GM21390 (cell line): ENCODE results near the gene ALOX12B.
"Not testable (repeated sequence)": the region's sequence is repeated elsewhere in the genome, so short reads cannot be mapped to it uniquely, and the experiment has no call there.

Experiments used
- ATAC-seq: cut with Tn5 transposase; IDR thresholded peaks from one replicate; pipeline ENCODE4 v1.9.1; 2021; ENCODE audit not compliant: unreplicated experiment

Gene ALOX12B

DNA sequence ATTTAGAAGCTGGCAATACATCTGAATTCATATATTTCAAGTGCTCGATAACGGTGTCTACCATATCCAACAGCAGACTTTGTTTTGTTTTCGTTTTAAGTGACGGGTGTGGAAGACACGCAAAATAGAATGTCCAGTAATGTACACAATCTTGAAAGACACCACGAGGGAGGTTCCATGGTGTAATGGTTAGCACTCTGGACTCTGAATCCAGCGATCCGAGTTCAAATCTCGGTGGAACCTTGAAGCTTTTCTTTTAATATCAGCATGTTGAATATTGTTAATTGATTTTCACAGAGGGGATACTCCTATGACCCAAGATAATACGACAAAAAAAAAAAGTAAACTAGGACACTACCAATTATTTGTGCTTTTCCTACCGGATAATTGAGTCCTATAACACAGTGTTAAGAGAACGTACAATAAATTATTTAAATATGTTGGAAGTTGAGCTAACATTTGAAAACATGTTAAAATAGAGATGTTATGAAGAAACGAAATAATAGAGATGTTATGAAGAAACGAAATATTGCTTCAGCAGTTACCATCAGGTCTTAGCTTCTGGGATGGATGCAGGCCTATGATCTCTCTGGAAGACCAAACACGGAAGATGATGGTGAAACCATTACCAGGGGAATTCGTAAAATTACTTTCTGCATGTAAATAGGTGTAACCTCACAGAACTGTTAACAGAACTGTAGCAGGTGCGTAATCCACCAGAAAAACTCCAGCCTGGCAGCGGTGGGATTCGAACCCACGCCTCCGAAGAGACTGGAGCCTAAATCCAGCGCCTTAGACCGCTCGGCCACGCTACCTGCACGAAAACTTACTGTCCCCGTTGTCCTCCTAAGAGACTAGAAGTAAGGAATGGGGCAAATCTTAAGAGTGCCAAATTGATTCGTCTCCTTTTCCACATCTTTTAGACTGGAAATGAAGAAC, 32.3 kb upstream of the ALOX12B start:
- ATAC-seq, result no peak

DNA sequence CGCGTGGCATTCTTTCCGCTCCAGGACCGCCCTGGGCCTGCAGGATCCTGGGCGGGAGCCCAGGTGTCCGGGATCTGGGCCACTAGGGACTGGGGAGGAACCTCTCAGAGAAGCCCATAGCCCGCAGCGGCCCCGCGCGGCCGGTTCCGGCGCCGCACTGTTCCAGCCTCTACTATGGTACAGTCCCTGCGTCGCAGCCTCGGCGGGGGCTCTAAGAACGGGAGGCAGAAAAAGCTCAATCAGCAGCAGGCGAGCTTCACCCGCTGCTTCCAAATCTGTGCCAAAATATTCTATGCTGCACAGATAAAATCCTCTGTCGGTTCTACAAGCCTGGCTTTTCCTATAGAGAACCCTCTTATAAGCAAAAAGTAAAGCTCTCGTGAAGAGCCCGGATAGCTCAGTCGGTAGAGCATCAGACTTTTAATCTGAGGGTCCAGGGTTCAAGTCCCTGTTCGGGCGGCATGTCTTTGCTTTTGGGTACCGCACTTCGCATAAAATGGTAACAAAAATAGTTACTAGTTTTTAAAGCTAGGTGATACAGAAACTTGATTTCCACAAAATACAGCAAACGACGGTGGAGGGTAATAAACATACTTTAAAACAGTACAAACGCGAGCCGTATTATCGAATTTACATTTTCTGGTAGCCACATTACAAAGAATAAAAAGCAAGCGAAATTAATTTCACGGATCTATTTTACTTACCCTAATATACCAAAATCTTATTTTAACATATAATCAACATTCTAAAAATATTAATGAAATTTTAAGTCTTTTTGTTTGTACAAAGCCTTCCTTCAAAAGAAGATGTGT, 31.5 kb upstream of the ALOX12B start:
- peak; percentile 34 for ATAC-seq

DNA sequence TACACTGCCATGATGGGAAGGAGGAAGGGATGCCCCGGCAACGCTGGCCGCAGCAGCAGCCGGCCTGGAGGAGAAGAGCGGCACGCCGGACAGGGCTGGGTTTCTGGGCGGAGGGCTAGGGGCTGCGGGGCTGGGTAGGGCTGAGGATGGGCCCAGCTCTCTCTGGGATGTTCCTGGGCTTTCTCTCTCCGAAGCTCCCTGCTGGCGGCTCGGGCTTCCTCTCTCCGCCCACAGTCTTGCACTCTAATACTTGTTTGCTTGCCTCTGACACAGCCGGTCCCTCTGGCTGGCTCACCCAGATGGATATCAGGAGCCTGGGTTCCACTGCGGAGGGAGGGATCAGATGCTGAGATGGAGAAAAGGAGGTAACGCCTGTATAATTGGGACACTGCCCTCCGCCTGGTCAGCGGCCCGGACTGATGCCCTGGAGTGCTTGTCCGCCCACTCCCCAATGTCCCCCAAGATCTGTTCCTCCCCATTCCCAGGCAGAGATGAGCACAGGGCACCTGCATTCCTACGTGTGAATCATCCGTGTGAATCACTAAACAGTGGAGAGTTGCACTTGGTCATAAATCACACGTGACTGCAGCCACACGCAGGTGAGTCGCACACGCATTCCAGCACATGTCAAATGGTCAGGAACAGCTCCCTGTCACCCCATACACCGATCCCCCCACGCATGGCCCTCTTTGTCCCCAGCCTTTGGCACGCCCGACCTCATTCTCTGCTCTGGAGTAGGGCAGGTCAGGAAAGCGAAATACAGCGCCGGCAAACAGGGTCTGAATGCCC, 30.7 kb upstream of the ALOX12B start, which contains the start of gene ALOXE3:
ALOXE3 (minus strand) TSS at position 535 of the 789 bp plus-strand sequence; CDS start at position 11, 524 bp downstream.
- ATAC-seq, result no peak

DNA sequence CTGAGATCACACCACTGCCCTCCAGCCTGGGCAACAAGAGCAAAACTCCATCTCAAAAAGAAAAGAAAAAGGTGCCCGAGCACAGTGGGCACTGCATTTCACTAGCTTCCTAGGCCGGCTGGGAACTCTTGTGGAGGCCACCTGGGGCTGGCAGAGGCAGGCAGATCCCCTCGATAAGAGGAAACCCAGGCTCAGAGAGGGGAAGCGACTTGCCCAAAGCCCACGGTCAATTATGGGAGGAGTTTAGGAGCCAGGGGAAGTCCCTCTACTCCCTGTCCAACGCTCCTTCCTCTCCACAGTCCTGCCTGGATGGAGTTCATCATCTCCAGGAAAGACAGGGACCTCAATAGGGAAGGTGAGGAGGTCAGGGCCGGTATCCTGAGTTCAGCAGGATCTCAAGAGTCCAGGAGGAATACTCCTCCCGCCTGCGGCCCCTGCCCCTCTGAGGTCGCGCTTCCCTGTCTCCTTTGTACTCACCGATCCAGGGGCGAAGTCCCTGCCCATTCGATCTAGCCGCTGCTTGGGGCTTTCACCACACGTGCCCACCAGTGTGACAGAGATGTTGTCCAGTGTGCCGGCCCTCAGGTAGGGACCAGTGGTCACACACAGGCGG, 30.0 kb upstream of the ALOX12B start:
- no peak for ATAC-seq

DNA sequence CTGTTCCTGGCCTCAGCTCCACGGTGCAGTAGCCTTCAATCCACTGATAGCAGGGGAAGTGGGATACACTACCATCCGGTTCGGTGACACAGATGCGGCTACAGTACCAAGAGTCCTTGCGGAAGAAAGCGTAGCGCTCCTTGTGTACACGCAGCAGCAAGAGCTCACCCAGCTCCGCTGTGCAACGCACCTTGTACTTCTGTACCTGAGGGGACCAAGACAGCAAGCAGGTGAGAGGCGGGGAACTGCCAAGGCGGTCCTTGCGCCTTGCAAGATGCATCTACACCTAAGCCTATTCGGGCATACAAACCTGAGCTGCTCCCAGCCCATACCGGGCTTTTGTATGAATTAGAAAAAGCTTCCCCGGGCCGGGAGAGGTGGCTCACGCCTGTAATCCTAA, 29.3 kb upstream of the ALOX12B start:
- no peak for ATAC-seq

DNA sequence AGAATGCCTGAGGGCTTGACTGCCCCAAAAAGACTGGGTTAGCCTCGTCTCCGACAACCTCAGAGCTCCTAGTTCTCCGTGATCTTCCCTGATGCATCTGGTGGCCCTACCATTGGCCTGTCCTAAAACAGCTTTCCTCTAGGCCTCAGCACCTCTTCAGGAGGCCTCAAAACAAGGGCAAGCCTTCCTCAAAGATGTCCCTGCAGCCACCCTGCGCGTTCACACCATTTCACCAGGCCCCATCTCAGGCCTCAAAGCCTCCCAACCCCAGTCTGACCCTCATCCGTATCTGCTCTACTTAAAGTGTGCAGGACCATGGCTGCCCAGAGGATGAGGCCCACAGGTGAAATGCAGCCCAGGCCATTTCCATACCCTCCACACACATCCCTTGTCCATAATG, 23.4 kb upstream of the ALOX12B start:
- ATAC-seq, result no peak

DNA sequence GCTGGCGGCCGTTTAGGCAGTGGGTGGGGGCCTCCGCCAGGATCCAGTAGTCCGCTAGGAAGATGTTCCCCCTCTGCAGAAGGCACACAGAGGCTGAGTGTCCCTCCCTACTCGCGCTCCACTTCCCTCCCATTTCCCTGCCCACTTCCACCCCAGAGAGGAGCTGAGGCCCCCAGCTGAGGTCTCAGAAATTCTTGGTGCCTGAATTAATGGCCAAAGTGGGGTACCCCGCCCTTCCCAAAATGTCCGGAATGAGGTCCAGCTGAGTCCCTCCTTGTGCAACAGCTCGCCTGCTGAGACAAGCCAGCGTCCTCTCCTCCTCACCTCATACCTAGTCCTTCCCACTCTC, 22.9 kb upstream of the ALOX12B start:
- ATAC-seq, result no peak

DNA sequence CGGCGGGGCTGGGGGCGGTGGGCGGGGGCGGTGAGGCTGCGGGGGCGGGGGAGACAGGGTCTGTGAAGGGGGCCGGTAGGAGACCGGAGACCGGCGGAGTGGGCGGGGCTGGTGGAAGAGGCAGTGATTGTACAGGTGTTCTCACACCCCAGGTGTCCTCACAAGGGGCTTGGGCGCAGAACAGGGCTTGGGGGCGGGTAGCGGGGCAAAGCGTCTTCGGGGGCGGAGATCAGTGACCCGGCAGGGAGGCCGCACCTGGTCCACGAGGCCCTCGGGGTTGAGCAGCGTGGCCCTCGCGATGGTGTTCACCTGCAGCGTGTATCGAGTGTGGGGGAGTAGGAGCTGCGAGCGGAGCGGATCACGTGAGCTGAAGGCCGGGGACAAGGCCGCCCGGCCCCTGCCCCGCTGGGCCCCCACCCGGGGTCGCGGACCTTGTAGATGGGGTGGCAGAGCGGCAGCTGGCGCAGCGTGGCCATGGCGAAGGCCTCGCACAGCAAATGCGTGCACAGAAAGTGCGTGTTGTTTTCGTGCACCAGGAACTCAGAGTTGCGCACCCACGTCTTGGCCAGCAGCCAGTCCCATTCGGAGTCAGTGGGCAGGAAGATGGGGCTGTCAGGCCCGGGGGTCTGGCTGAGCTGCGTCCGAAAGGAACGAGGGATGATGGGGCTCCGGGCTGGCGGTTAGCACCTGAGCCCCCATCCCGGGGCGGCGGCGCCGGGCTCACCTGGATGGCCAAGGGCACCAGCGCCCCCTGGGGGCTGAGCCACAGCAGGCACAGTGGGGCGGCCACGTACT, 22.3 kb upstream of the ALOX12B start:
- no peak for ATAC-seq

DNA sequence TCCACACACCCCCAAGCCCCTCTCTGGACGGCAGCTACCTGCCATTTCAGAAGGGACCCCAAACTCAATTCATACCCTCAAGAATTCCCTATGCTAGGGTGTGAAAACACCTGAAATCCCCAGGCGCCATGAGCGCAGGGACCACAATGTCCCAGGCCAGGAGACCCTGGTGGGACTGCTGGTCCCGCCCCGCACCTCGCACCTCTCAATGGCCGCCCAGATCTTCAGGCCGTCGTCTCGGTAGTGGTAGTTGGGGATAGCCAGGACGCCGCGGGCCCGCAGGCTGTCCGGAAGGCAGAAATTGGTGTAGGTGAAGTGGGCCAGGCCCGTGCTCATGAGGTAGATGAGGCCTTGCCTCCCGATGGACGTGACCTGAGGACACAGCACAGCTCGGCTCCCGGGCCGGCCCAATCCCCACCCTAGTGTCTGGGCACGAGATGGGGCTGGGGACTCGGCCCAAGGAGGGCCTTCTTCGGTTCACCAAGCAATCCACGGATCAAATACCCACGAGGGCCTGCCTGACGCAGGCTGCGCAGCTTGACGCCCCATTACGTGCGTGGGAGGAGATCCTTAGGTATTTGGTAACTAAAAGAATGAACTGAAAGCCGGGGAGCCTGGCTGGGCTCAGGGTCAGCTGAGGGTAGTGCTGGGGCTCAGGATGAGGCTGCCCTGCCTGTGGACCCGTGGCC, 21.6 kb upstream of the ALOX12B start:
- ATAC-seq, result no peak

DNA sequence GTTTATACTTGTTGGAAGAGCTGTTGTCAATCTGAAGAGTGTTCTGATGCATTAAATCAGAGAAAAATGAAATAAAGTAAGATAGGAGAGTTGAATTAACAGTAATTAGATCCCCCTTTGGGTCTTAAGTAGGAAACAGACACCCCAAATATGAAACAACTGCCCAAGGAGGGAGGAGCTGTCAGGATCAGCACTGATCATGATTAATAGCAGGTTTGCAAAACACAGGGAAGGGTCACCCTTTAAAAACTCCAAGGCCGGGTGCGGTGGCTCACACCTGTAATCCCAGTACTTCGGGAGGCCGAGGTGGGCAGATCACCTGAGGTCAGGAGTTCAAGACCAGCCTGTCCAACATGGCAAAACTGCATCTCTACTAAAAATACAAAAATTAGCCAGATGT, 19.5 kb upstream of the ALOX12B start:
- not testable (repeated sequence) for ATAC-seq

DNA sequence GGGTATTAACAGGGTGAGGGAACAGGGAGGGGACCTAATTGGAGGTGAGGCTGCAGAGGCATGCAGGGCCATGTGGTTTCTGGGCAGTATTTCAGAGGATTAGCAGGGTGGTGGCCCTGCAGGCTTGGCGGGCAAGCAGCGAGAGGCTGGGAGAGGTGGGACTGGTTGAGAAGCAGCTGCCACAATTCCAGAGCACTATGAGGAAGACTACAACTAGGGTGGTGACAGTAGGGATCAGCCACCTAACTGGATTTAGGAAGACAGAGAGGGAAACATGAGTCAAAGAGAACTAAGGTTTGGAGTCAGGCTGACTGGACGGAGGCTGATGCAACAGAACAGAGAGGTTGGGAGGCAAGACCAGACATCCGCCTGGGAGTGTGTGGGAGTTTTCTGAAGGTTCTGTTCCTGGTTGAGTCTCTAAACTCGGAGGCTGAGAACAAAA, 18.5 kb upstream of the ALOX12B start:
- ATAC-seq, result no peak

DNA sequence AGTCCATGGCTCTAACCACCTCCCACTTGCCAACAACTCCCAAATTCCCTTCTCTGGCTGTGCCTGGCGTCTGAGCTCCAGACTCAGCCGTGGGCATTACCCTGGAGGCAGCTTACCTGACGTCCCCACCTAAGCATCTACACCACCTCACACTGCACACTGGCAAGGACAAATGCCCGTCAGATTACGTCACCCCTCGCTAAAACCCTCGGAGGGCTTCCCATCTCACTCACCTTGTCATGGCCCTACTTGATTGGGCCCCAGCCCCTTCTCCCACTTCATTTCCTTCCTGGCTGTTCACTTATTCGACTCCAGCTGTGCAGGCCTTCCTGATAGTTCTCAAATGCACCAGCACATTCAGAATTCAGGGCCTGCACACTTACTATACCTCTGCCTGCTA, 17.4 kb upstream of the ALOX12B start:
- no peak for ATAC-seq

DNA sequence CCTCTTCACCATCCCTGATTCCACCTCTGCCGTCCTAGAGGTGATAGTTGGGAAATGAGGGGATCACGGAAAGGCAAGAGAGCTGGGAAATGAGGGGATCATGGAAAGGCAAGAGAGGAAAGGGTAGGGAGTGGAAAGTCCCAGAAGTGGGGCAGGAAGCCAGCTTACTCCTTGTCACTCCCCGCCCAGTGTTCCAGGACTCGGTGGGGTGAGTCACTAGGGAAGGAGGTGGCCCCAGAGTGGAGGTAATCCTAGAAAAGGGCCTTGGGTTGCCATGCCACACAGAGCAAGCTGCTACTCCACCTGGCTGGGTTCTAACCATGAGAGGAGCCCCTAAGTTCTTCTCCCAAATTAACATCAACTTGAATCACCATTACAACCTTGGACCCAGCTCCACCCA, 16.0 kb upstream of the ALOX12B start:
- no peak for ATAC-seq

DNA sequence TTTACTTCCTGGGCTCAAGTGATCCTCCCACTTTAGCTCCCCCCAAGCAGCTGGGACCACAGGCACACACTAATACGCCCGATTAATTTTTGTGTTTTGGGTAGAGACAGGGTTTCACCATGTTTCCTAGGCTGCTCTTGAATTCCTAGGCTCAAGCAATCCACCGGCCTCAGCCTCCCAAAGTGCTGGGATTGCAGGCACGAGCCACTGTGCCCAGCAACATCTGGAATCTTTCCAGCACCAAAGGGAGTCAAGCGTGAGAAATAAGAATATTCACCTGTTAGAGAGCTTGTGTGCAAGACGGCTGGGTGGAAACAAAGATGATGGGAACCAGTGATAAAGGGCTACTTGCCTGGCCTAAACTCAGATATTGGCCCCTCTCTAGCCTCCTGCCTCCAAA, 14.2 kb upstream of the ALOX12B start:
- no peak for ATAC-seq

DNA sequence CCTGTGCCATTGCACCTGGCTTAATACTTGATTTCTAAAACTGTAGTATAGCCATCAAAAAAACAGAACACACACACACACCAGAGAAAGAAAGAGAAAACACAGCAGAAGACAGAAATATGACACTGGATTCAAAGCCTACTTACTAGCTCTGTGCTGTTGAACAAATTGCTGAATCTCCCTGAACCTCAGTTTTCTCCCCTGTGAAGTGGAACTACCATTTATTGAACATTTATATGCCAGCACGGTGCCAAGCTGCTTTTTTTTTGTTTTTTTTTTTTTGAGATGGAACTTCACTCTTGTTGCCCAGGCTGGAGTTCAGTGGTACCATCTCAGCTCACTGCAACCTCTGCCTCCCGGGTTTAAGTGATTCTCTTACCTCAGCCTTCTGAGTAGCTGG, 13.2 kb upstream of the ALOX12B start:
- ATAC-seq, result no peak

DNA sequence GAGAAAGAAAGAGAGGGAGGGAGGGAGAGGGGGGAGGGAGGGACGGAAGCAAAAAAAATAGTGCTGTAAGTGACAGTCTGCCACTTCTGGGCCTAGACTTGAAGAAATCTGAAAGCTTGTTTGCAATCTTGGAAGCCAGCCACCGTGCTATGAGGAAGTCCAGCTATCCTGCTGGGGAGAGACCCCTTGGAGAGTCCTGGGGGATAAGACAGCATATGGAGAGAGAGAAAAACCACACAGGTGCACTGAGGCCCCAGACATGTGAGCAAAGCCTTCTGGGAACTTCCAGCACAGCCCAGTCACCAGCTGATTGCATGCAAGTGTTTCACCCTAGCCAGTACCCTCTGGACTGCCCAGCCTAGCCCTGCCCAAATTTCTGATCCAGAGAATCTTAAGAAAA, 12.6 kb upstream of the ALOX12B start:
- no peak for ATAC-seq

DNA sequence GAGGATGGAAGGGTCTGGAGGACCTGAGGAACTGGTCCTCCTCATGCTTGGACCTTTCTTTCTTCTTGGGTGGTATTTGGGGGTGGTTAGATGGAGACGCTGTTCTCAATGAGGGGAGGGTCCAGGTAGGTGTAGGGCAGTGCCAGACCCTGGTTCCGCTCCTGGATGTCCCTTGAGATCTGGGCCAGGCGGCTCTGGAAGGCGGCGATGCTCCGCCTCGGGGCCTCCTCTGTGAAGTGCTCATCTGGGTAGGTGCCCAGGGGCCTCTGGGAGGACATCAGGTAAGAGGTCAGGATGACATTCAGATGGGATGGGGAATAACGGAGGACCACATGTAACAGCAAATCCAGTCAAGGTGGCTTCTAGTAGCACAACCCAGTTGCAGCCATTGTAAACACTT, 9.0 kb upstream of the ALOX12B start:
- ATAC-seq, result no peak

DNA sequence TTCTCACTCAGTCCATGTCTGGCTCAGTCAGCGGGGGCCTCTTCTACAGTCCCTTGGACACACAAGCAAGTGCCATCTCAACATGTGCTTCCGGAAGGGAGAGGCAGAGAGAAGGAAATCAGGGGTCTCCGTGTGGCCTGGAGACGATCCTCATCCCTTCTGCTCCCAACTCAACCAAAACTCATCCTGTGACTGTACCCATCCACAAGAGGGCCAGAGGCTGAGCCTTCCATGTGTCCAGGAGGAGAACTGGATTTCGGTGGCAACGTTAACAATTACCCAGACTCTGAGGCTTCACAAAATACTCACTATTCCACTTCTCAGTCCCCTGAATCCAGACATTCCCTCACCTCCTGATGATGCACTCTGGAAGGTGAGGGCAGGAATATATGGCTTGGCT, 7.8 kb upstream of the ALOX12B start:
- no peak for ATAC-seq

DNA sequence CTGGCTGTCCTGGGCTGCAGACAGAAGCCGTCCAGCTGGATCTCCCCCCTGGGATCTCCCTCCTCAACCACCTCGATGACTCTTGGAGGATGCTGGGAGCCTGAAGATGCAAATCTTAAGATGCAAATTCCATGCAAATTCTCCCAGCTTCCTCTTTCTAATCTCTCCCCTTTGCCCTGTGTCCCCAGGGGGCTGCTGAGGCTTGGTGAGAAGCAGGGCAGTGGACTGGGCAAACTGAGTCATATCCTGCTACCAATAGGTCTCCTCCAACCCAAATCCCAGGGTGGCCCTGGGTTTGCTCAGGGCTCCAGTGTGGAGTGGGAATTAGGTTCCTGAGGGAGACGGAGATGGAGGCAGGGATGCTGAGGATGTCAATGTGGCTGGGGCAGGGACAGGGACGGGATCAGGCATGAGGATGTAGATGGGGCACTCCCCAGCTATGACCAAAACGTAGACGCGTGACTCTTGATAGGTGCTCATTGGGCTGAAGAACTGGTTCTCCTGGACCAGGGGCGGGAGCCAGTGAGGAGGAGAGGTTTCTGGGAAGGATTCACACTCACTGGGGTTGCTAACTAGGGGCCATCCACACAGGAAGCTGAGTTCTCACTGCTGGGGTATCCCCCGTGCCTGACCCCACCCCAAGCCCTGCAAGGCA, 3.6 kb upstream of the ALOX12B start:
- ATAC-seq, result no peak
